ENCODE measurements around the gene CLIP4.
"Not testable (repeated sequence)": the region's sequence is repeated elsewhere in the genome, so short reads cannot be mapped to it uniquely, and the experiment has no call there.

CLIP4 gene

GRCh38 chr2:29104688-29105087, 10.5 kb upstream of the CLIP4 start:
- no peak for DNase-seq (ENCODE audit: low spot score)

GRCh38 chr2:29105375-29105774, 9.8 kb upstream of the CLIP4 start:
- DNase-seq (ENCODE audit: low spot score): no peak

GRCh38 chr2:29106256-29106655, 9.0 kb upstream of the CLIP4 start:
- DNase-seq (ENCODE audit: low spot score): no peak

- no peak for DNase-seq (ENCODE audit: low spot score)
Observed at GRCh38 chr2:29106980-29107388, 8.2 kb upstream of the CLIP4 start.

- not testable (repeated sequence) for DNase-seq (ENCODE audit: low spot score)
Observed at GRCh38 chr2:29107547-29107946, 7.7 kb upstream of the CLIP4 start.

- DNase-seq (ENCODE audit: low spot score): no peak
Observed at GRCh38 chr2:29108225-29108624, 7.0 kb upstream of the CLIP4 start.

GRCh38 chr2:29109246-29109645, 6.0 kb upstream of the CLIP4 start:
- DNase-seq (ENCODE audit: low spot score): no peak

- DNase-seq (ENCODE audit: low spot score): peak; percentile 53
Observed at GRCh38 chr2:29110916-29111535, 4.2 kb upstream of the CLIP4 start.

- DNase-seq (ENCODE audit: low spot score): no peak
Observed at GRCh38 chr2:29112379-29112778, 2.8 kb upstream of the CLIP4 start.

- DNase-seq (ENCODE audit: low spot score): no peak
Observed at GRCh38 chr2:29113027-29113686, 2.1 kb upstream of the CLIP4 start.

GRCh38 chr2:29113891-29114321, 1.3 kb upstream of the CLIP4 start:
- no peak for DNase-seq (ENCODE audit: low spot score)

GRCh38 chr2:29114586-29114945, 649 bp upstream of the CLIP4 start:
- no peak for DNase-seq (ENCODE audit: low spot score)

- DNase-seq (ENCODE audit: low spot score): peak; percentile 87
Observed at GRCh38 chr2:29115797-29116781, 874 bp downstream of the CLIP4 start.

- DNase-seq (ENCODE audit: low spot score): no peak
Observed at GRCh38 chr2:29117636-29118303, 2.6 kb downstream of the CLIP4 start.

- no peak for DNase-seq (ENCODE audit: low spot score)
Observed at GRCh38 chr2:29119211-29119610, 4.0 kb downstream of the CLIP4 start.

- no peak for DNase-seq (ENCODE audit: low spot score)
Observed at GRCh38 chr2:29120846-29121245, 5.6 kb downstream of the CLIP4 start.

GRCh38 chr2:29123617-29124349, 8.6 kb downstream of the CLIP4 start:
- DNase-seq (ENCODE audit: low spot score): no peak

- DNase-seq (ENCODE audit: low spot score): no peak
Observed at GRCh38 chr2:29124504-29124903, 9.3 kb downstream of the CLIP4 start.

- DNase-seq (ENCODE audit: low spot score): no peak
Observed at GRCh38 chr2:29129586-29130281, 14.5 kb downstream of the CLIP4 start.

- DNase-seq (ENCODE audit: low spot score): peak; percentile 84
Observed at GRCh38 chr2:29130295-29130694, 15.1 kb downstream of the CLIP4 start.

- no peak for DNase-seq (ENCODE audit: low spot score)
Observed at GRCh38 chr2:29134933-29135332, 19.7 kb downstream of the CLIP4 start.
